KMS-11 (cell line): ENCODE data around the gene PAM.

Experiments used
- H2AFZ ChIP-seq: fragments of 200-600 bp; sonication (generic); 2 replicates; pipeline ENCODE4 v1.6.1; 2016; ENCODE audit warnings: antibody characterized with exemption, mixed run types, low read depth
- H3K27ac ChIP-seq: fragments of 200-600 bp; sonication (generic); 2 replicates; pipeline ENCODE4 v1.6.1; 2016; ENCODE audit warnings: mild to moderate bottlenecking, mixed run types
- H3K27me3 ChIP-seq: fragments of 200-600 bp; sonication (generic); 2 replicates; pipeline ENCODE4 v1.6.1; 2017; ENCODE audit warnings: mild to moderate bottlenecking, low read depth, mixed run types, moderate library complexity; ENCODE audit not compliant: insufficient read depth
- H3K36me3 ChIP-seq: fragments of 200-600 bp; sonication (generic); 2 replicates; pipeline ENCODE4 v1.6.1; 2017; ENCODE audit warnings: mild to moderate bottlenecking, mixed run types; ENCODE audit not compliant: insufficient read depth
- H3K4me1 ChIP-seq: fragments of 200-600 bp; sonication (generic); 2 replicates; pipeline ENCODE4 v1.6.1; 2016; ENCODE audit warnings: mild to moderate bottlenecking, low read depth, mixed run types; ENCODE audit not compliant: poor library complexity, severe bottlenecking
- H3K4me2 ChIP-seq: fragments of 200-600 bp; sonication (generic); 2 replicates; pipeline ENCODE4 v1.7.0; 2016; ENCODE audit warnings: mild to moderate bottlenecking, mixed run types
- H3K4me3 ChIP-seq: fragments of 200-600 bp; sonication (generic); IDR thresholded peaks from 2 replicates; pipeline ENCODE4 v1.6.1; 2017; ENCODE audit warnings: low read depth, low read length, mixed read lengths; ENCODE audit not compliant: insufficient read depth
- H3K79me2 ChIP-seq: fragments of 200-600 bp; sonication (generic); 2 replicates; pipeline ENCODE4 v1.6.1; 2016; ENCODE audit warnings: low read depth, mixed run types; ENCODE audit not compliant: insufficient read depth
- H3K9ac ChIP-seq: fragments of 200-600 bp; sonication (generic); 2 replicates; pipeline ENCODE4 v1.6.1; 2016; ENCODE audit warnings: mild to moderate bottlenecking, mixed run types
- H4K20me1 ChIP-seq: fragments of 200-600 bp; sonication (generic); 2 replicates; pipeline ENCODE4 v1.6.1; 2016; ENCODE audit warnings: mild to moderate bottlenecking, mixed run types; ENCODE audit not compliant: insufficient read depth
- TF ChIP-seq, protein P1 (sequence below): fragments of 200-600 bp; sonication (generic); conservative IDR thresholded peaks from 2 replicates; pipeline ENCODE4 v1.6.1; 2017; ENCODE audit warnings: low read depth, mild to moderate bottlenecking, antibody characterized with exemption, low read length, moderate library complexity, mixed read lengths

PAM gene

DNA sequence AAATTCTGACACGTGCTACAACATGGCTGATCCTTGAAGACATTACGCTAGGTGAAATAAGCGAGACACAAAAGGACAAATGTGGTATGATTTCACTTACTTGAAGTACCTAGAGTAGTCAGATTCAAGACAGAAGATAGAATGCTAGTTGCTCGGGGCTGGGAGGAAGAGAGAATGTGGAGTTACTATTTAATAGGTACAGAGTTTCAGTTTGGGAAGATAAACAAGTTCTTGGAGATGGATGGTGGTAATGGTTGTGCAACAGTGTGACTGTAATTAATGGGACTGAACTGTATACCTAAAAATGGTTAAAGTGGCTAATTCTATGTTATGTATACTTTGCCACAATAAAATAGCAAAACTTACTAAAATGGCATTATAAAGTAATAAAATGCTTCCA is 34.4 kb downstream of the PAM start:
- Histone ChIP-seq H3K79me2 (no peaks in the 10 kb centered on the region), H3K4me2 (no peak overlapping the region), H2AFZ (no peak overlapping the region), H3K9ac (no peak overlapping the region), H3K4me1 (no peaks in the 10 kb centered on the region), H3K36me3 (no peaks in the 10 kb centered on the region), H3K27me3 (no peaks in the 10 kb centered on the region), H3K27ac (no peak overlapping the region), H3K4me3 (no peak overlapping the region), H4K20me1 (no peaks in the 10 kb centered on the region)
- TF ChIP-seq, protein P1, sequence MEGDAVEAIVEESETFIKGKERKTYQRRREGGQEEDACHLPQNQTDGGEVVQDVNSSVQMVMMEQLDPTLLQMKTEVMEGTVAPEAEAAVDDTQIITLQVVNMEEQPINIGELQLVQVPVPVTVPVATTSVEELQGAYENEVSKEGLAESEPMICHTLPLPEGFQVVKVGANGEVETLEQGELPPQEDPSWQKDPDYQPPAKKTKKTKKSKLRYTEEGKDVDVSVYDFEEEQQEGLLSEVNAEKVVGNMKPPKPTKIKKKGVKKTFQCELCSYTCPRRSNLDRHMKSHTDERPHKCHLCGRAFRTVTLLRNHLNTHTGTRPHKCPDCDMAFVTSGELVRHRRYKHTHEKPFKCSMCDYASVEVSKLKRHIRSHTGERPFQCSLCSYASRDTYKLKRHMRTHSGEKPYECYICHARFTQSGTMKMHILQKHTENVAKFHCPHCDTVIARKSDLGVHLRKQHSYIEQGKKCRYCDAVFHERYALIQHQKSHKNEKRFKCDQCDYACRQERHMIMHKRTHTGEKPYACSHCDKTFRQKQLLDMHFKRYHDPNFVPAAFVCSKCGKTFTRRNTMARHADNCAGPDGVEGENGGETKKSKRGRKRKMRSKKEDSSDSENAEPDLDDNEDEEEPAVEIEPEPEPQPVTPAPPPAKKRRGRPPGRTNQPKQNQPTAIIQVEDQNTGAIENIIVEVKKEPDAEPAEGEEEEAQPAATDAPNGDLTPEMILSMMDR = no peak

DNA sequence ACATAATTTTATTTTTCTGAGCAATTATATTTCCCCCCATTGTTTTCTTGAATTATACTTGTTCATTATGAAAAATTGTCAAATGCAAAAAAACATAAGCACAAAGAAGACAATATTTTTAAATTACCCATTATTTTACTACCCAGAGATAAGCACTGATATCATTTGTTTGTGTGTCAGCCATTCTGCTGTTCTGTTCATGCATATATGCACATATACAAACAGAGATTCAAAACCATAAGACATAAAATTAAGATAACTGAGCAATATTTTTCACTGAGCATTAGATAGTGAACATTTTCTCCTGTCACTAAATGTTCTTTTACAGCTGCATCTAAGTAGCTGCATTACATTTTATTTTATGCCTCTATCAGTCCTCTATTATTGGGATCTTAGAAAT is 35.6 kb downstream of the PAM start:
- Histone ChIP-seq H2AFZ (no peak overlapping the region), H3K27me3 (no peaks in the 10 kb centered on the region), H3K9ac (no peak overlapping the region), H4K20me1 (no peaks in the 10 kb centered on the region), H3K27ac (no peak overlapping the region), H3K36me3 (no peaks in the 10 kb centered on the region), H3K79me2 (no peaks in the 10 kb centered on the region), H3K4me2 (no peak overlapping the region), H3K4me3 (no peak overlapping the region), H3K4me1 (no peaks in the 10 kb centered on the region)
- TF ChIP-seq, protein P1 = no peak

DNA sequence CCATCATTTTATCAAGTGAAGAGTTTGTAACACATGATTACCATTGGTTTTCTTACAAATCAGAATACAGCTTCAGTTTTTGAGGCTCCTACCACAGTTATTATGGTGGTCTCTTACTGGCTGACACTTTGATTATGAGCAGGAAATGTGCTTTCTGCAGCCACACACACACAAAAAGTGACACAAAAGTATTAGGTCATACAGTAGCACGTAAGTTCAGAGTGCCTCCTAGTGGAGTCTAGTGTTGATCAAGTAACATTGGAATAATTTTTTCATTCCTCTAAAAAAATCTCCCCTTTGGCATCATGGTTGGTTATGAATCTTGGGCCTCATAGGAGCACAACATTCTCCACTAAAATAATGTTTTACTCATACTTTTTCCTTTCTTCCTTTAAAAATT is 37.6 kb downstream of the PAM start:
- H3K27me3 ChIP-seq = no peaks in the 10 kb centered on the region
- H3K9ac ChIP-seq = no peak overlapping the region
- no peak overlapping the region for H3K4me3 ChIP-seq
- H3K4me1 ChIP-seq = no peaks in the 10 kb centered on the region
- H3K79me2 ChIP-seq = no peaks in the 10 kb centered on the region
- H3K4me2 ChIP-seq = no peak overlapping the region
- H2AFZ ChIP-seq = no peak overlapping the region
- TF ChIP-seq, protein P1 = no peak
- no peak overlapping the region for H3K27ac ChIP-seq
- H3K36me3 ChIP-seq = no peaks in the 10 kb centered on the region
- no peaks in the 10 kb centered on the region for H4K20me1 ChIP-seq

DNA sequence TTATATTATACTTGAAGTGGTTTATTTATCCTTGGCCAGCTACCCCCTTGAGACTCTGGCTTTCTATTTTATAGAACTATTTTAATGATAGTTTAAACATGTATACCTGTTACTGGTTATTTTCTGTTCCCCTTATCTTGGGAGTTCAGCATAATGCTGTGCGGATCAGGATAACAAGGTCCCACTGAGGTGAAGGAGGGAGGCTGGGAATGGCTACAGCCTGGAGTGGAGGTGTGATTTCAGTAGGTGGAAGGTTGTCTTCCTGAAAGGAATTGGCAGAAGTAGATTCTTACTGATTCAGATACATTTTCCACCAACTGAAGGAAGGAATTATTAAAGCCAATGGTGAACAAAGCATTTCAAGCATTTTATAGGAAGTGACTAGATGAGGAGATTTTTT is 38.9 kb downstream of the PAM start:
- H3K27ac ChIP-seq = no peak overlapping the region
- no peaks in the 10 kb centered on the region for H3K27me3 ChIP-seq
- H3K36me3 ChIP-seq = no peaks in the 10 kb centered on the region
- H3K4me1 ChIP-seq = no peaks in the 10 kb centered on the region
- H3K4me3 ChIP-seq = no peak overlapping the region
- H3K4me2 ChIP-seq = no peak overlapping the region
- no peaks in the 10 kb centered on the region for H3K79me2 ChIP-seq
- H2AFZ ChIP-seq = no peak overlapping the region
- TF ChIP-seq, protein P1 = no peak
- no peak overlapping the region for H3K9ac ChIP-seq
- no peaks in the 10 kb centered on the region for H4K20me1 ChIP-seq
